ENCODE results near the gene TAF1B. TPM values are rescaled to one million over a fixed set of nuclear protein-coding genes. Genes with fewer than 3 reads are reported as not detected.

Gene TAF1B
- total RNA-seq, 2 donors from 2014 or later, result 12.9 to 19.5 TPM

- Histone ChIP-seq H3K27me3 (no peaks in the 10 kb centered on the region), H3K4me3 (no peak overlapping the region), H3K4me1 (no peaks in the 10 kb centered on the region), H3K36me3 (replicated peaks in 1 of 2; ENCODE audit: insufficient read depth in 1 of 2, low read depth in 2 of 2) (no peaks in the 10 kb centered on the region), H3K9me3 (no peaks in the 10 kb centered on the region), H3K27ac (no peak overlapping the region)
- TF ChIP-seq POLR2A (IDR thresholded peaks at IDR 0.05), result no peak
- TF ChIP-seq CTCF (IDR thresholded peaks at IDR 0.05), result no peak
- DNase-seq, result no peak
- intact Hi-C loops (cut with DNase I), result no loop called here
- 92 to 97% methylated on average over 7 of the region's 7 CpGs for WGBS, 2 donors
- ATAC-seq, result no peak
Observed at GRCh38 chr2:9907402-9907801, 64.1 kb downstream of the TAF1B start.

GRCh38 chr2:9908639-9909038, 65.4 kb downstream of the TAF1B start:
- H3K9me3 ChIP-seq, result no peaks in the 10 kb centered on the region
- DNase-seq (no peak), ATAC-seq (no peak)
- TF ChIP-seq POLR2A (IDR thresholded peaks at IDR 0.05) (no peak), CTCF (IDR thresholded peaks at IDR 0.05) (no peak)
- WGBS, 2 donors, result 93 to 100% methylated on average over 1 of the region's 1 CpG
- H3K27me3 ChIP-seq, result no peaks in the 10 kb centered on the region
- H3K36me3 ChIP-seq (replicated peaks in 1 of 2; ENCODE audit: insufficient read depth in 1 of 2, low read depth in 2 of 2), result no peaks in the 10 kb centered on the region
- H3K27ac ChIP-seq, result no peak overlapping the region
- intact Hi-C loops (cut with DNase I), result no loop called here
- H3K4me1 ChIP-seq, result no peaks in the 10 kb centered on the region
- no peak overlapping the region for H3K4me3 ChIP-seq

GRCh38 chr2:9909106-9909505, 65.8 kb downstream of the TAF1B start:
- no peak for ATAC-seq
- intact Hi-C loops (cut with DNase I), result no loop called here
- no peak overlapping the region for H3K27ac ChIP-seq
- 78 to 81% methylated on average over 2 of the region's 2 CpGs for WGBS, 2 donors
- H3K9me3 ChIP-seq, result no peaks in the 10 kb centered on the region
- no peaks in the 10 kb centered on the region for H3K4me1 ChIP-seq
- H3K4me3 ChIP-seq, result no peak overlapping the region
- TF ChIP-seq POLR2A (IDR thresholded peaks at IDR 0.05) (no peak), CTCF (IDR thresholded peaks at IDR 0.05) (no peak)
- no peaks in the 10 kb centered on the region for H3K27me3 ChIP-seq
- H3K36me3 ChIP-seq (replicated peaks in 1 of 2; ENCODE audit: insufficient read depth in 1 of 2, low read depth in 2 of 2), result no peaks in the 10 kb centered on the region
- DNase-seq, result no peak

GRCh38 chr2:9910699-9911098, 67.4 kb downstream of the TAF1B start:
- Histone ChIP-seq H3K27me3 (no peaks in the 10 kb centered on the region), H3K27ac (no peak overlapping the region), H3K9me3 (no peaks in the 10 kb centered on the region), H3K4me3 (no peak overlapping the region), H3K4me1 (no peaks in the 10 kb centered on the region), H3K36me3 (replicated peaks in 1 of 2; ENCODE audit: insufficient read depth in 1 of 2, low read depth in 2 of 2) (no peaks in the 10 kb centered on the region)
- 77 to 85% methylated on average over 4 of the region's 4 CpGs for WGBS, 2 donors
- TF ChIP-seq POLR2A (IDR thresholded peaks at IDR 0.05) (no peak), CTCF (IDR thresholded peaks at IDR 0.05) (no peak)
- DNase-seq (no peak), ATAC-seq (no peak)
- intact Hi-C loops (cut with DNase I), result no loop called here

GRCh38 chr2:9912468-9912867, 69.2 kb downstream of the TAF1B start:
- DNase-seq (no peak), ATAC-seq (no peak)
- intact Hi-C loops (cut with DNase I), result no loop called here
- Histone ChIP-seq H3K4me1 (no peaks in the 10 kb centered on the region), H3K9me3 (no peaks in the 10 kb centered on the region), H3K4me3 (no peak overlapping the region), H3K36me3 (replicated peaks in 1 of 2; ENCODE audit: insufficient read depth in 1 of 2, low read depth in 2 of 2) (no peaks in the 10 kb centered on the region), H3K27me3 (no peaks in the 10 kb centered on the region), H3K27ac (no peak overlapping the region)
- TF ChIP-seq POLR2A (IDR thresholded peaks at IDR 0.05) (no peak), CTCF (IDR thresholded peaks at IDR 0.05) (no peak)
- 89 to 94% methylated on average over 4 of the region's 4 CpGs for WGBS, 2 donors

Measured in body of pancreas (tissue), 4 donors.